Kidney tubule cell (primary cell): ENCODE measurements around the gene OTULIN.
A peak's percentile ranks its signal among the peaks of the same experiment; 100 is the strongest.

Source experiments
- DNase-seq: peaks from one replicate; pipeline ENCODE4 v3.0.0-alpha.2; 2018; ENCODE audit warnings: low spot score

The OTULIN gene

GRCh38 chr5:14664270-14665100 lies at the start of gene OTULIN:
Gene OTULIN (plus strand): TSS chr5:14664718. CDS start chr5:14664826, 108 bp downstream.
- peak; percentile 94 for DNase-seq

- no peak for DNase-seq
These were observed 49.2 kb upstream of the OTULIN start for GRCh38 chr5:14615365-14615764.

GRCh38 chr5:14617441-14617840 lies 47.1 kb upstream of the OTULIN start:
- DNase-seq, result no peak

- peak; percentile 2 for DNase-seq
These were observed 37.2 kb upstream of the OTULIN start for GRCh38 chr5:14627270-14627669.

GRCh38 chr5:14628346-14628745 lies 36.2 kb upstream of the OTULIN start:
- DNase-seq, result peak; percentile 55

- DNase-seq, result no peak
These were observed 33.8 kb upstream of the OTULIN start for GRCh38 chr5:14630671-14631070.

GRCh38 chr5:14635656-14636055 lies 28.9 kb upstream of the OTULIN start:
- no peak for DNase-seq

GRCh38 chr5:14640765-14641164 lies 23.8 kb upstream of the OTULIN start:
- DNase-seq, result no peak

- no peak for DNase-seq
These were observed 19.8 kb upstream of the OTULIN start for GRCh38 chr5:14644623-14645237.

GRCh38 chr5:14650052-14650451 lies 14.5 kb upstream of the OTULIN start:
- DNase-seq, result no peak

- DNase-seq, result no peak
These were observed 9.3 kb upstream of the OTULIN start for GRCh38 chr5:14655146-14655741.

- no peak for DNase-seq
These were observed 7.6 kb upstream of the OTULIN start for GRCh38 chr5:14656898-14657297.

GRCh38 chr5:14659821-14660607 lies 4.5 kb upstream of the OTULIN start:
- DNase-seq, result peak; percentile 54

GRCh38 chr5:14660833-14661232 lies 3.7 kb upstream of the OTULIN start:
- peak; percentile 48 for DNase-seq

- DNase-seq, result no peak
These were observed 1.7 kb upstream of the OTULIN start for GRCh38 chr5:14662721-14663260.

GRCh38 chr5:14663734-14664269 lies 716 bp upstream of the OTULIN start:
- DNase-seq, result peak; percentile 42

GRCh38 chr5:14665101-14665822 lies 744 bp downstream of the OTULIN start:
- peak; percentile 48 for DNase-seq

GRCh38 chr5:14665949-14666348 lies 1.4 kb downstream of the OTULIN start:
- peak; percentile 55 for DNase-seq

GRCh38 chr5:14666357-14666756 lies 1.8 kb downstream of the OTULIN start:
- DNase-seq, result no peak

GRCh38 chr5:14667290-14667689 lies 2.8 kb downstream of the OTULIN start:
- DNase-seq, result peak; percentile 22

GRCh38 chr5:14667770-14668169 lies 3.3 kb downstream of the OTULIN start:
- no peak for DNase-seq
